Activated effector memory CD4-positive, alpha-beta T cell treated with anti-CD3 and anti-CD28 coated beads, Interleukin-2, amount 50 U/mL, for 16 hours (primary cell): Measurements from ENCODE around the gene PSMD14.

Experiments used
- DNase-seq: peaks from one replicate; pipeline ENCODE4 v3.0.0-alpha.2; 2020

PSMD14 gene

GRCh38 chr2:161388146-161388779 is 80.0 kb downstream of the PSMD14 start:
- DNase-seq = no peak

- DNase-seq = no peak
These were observed 83.7 kb downstream of the PSMD14 start for GRCh38 chr2:161391737-161392506.

GRCh38 chr2:161400076-161400475 is 91.9 kb downstream of the PSMD14 start:
- no peak for DNase-seq

- DNase-seq = no peak
These were observed 94.1 kb downstream of the PSMD14 start for GRCh38 chr2:161402297-161402696.

GRCh38 chr2:161406316-161406715 is 98.1 kb downstream of the PSMD14 start:
- DNase-seq = no peak

GRCh38 chr2:161407597-161407996 is 99.4 kb downstream of the PSMD14 start:
- no peak for DNase-seq

GRCh38 chr2:161409308-161409907 is 101.2 kb downstream of the PSMD14 start:
- DNase-seq = no peak

- DNase-seq = no peak
These were observed 104.1 kb downstream of the PSMD14 start for GRCh38 chr2:161412346-161412745.

- no peak for DNase-seq
These were observed 106.1 kb downstream of the PSMD14 start for GRCh38 chr2:161414042-161415033.

- peak; percentile 63 for DNase-seq
These were observed 107.1 kb downstream of the PSMD14 start for GRCh38 chr2:161415034-161415986.

- no peak for DNase-seq
These were observed 107.9 kb downstream of the PSMD14 start, which contains the start of gene TBR1 for GRCh38 chr2:161415987-161416707. TBR1 (plus strand) TSS chr2:161416297; CDS start chr2:161416411, 114 bp downstream.

- peak; percentile 61 for DNase-seq
These were observed 108.6 kb downstream of the PSMD14 start for GRCh38 chr2:161416708-161417437.

GRCh38 chr2:161417438-161418274 is 109.4 kb downstream of the PSMD14 start:
- DNase-seq = no peak

GRCh38 chr2:161418275-161418714 is 110.1 kb downstream of the PSMD14 start:
- no peak for DNase-seq

GRCh38 chr2:161418715-161419637 is 110.8 kb downstream of the PSMD14 start:
- DNase-seq = no peak

GRCh38 chr2:161419638-161420190 is 111.5 kb downstream of the PSMD14 start:
- DNase-seq = no peak

GRCh38 chr2:161420406-161421074 is 112.3 kb downstream of the PSMD14 start:
- DNase-seq = no peak
